ENCODE measurements around the gene NIPA2.

NIPA2 gene

GRCh38 chr15:22839046-22839695 lies 705 bp downstream of the NIPA2 start:
- DNase-seq (ENCODE audit: low read depth): no peak

- DNase-seq (ENCODE audit: low read depth): no peak
Observed at GRCh38 chr15:22844421-22845288, 6.2 kb downstream of the NIPA2 start.

DNA sequence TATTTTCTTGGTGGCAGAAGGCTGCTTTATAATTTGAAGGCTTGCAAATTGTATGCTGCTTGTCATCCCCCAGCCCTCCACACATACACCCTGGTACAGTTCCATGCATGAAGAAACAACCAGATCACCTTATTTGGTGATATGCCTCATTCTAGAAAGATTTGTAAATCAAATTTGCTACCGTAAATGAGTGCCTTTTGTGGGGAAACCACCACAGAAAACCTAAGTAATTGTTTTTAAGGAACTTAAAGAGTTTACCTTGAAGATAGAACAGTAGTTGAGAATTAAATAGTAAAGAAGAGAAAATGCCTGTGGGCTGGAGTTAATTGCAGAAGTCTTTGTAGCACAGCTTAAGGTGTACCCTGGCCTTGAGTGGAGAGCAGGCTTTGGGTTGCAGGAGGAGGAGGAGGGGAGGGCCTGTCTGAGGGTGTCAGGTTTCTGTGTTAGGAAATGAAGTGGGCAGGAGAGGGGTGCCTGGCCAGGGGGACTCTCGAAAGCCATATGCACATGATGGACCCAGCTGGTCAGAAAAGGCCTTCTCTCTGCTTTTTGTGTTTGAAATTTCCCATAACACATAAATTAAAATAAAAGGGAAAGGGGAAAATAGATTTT lies 6.9 kb downstream of the NIPA2 start:
- no peak for DNase-seq (ENCODE audit: low read depth)

GRCh38 chr15:22846073-22846472 lies 7.6 kb downstream of the NIPA2 start:
- DNase-seq (ENCODE audit: low read depth): no peak

- no peak for DNase-seq (ENCODE audit: low read depth)
Observed at GRCh38 chr15:22850055-22850454, 11.6 kb downstream of the NIPA2 start.

DNA sequence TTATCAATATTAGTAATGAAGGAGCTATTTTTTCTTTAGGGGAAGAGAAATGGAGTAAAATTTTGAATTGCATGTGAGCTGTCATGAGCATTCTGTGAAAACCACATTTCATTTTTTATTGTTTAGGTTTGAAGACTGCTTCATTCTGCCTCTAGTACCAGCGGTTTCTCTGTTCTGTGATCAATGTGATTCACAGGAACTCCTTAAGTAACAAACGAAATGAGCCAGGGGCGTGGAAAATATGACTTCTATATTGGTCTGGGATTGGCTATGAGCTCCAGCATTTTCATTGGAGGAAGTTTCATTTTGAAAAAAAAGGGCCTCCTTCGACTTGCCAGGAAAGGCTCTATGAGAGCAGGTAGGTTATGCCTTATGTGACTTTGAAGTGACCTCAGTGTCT lies 13.0 kb downstream of the NIPA2 start:
- DNase-seq (ENCODE audit: low read depth): no peak

GRCh38 chr15:22855791-22856190 lies 17.3 kb downstream of the NIPA2 start:
- no peak for DNase-seq (ENCODE audit: low read depth)

- DNase-seq (ENCODE audit: low read depth): no peak
Observed at GRCh38 chr15:22856659-22857058, 18.2 kb downstream of the NIPA2 start.

- no peak for DNase-seq (ENCODE audit: low read depth)
Observed at GRCh38 chr15:22861161-22861560, 22.7 kb downstream of the NIPA2 start.

GRCh38 chr15:22863356-22863755 lies 24.9 kb downstream of the NIPA2 start:
- no peak for DNase-seq (ENCODE audit: low read depth)

GRCh38 chr15:22866079-22866478 lies 27.6 kb downstream of the NIPA2 start:
- DNase-seq (ENCODE audit: low read depth): no peak

DNA sequence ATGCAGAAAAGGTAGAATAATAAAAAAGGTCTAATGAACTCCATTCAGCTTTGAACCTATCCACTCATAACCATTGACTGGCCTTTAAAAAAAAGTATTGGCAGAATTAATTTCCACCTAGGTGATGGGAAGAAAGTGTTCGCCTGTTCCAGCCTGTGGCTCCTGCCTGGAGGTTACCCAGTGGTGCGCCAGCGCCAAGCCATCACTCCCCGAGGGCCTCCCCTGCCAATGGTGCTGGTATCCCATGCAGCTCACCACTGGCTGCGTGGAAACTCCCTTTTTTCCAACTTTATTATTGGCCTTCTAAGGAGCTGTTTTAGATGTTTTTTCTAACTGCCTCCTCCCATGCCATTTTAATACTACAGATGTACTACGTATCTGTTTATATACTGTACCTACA lies 29.4 kb downstream of the NIPA2 start:
- DNase-seq (ENCODE audit: low read depth): no peak

GRCh38 chr15:22868495-22868894 lies 30.0 kb downstream of the NIPA2 start:
- DNase-seq (ENCODE audit: low read depth): no peak

GRCh38 chr15:22868928-22869327 lies 30.5 kb downstream of the NIPA2 start:
- no peak for DNase-seq (ENCODE audit: low read depth)

GRCh38 chr15:22869856-22870255 lies 31.4 kb downstream of the NIPA2 start:
- DNase-seq (ENCODE audit: low read depth): no peak

- DNase-seq (ENCODE audit: low read depth): no peak
Observed at GRCh38 chr15:22870865-22871264, 32.4 kb downstream of the NIPA2 start.

- DNase-seq (ENCODE audit: low read depth): no peak
Observed at GRCh38 chr15:22871481-22872086, 33.1 kb downstream of the NIPA2 start.

DNA sequence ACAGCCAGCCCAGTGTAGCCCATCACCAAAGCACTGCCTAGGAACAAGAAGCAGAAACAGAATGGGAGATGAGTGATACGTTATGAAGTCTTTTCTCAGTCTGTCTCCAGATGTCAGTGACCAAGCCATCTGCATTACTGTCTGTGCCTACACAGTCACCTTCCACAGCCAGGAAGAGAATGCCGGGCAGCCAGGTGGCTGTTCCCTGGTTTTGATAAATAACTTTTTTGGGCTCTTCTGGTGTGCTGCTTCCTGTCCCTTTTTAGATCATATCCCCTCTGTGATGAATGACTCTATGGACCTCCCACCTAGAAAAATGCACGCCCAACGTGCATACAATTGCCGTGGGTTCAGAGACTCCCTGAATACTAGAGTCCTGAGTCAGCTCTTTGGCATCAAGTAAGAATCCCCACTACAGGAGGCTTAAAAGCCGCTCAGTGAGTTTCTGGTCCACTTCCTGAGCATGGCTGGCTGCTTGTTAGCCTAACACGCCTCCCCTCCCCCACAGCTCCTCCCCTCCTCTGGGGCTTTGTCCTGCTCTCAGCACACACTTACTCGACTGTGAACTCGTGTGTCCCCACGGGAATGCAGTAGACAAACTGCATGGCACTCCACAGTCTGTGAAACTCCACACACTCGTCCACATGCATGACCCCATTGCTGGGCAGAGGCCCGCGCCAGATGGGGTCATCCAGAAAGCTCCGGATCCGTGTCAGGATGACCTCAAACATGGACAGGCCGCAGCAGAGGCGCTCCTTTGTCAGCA lies 34.7 kb downstream of the NIPA2 start:
- DNase-seq (ENCODE audit: low read depth): no peak

GRCh38 chr15:22873841-22874240 lies 35.4 kb downstream of the NIPA2 start:
- no peak for DNase-seq (ENCODE audit: low read depth)

DNA sequence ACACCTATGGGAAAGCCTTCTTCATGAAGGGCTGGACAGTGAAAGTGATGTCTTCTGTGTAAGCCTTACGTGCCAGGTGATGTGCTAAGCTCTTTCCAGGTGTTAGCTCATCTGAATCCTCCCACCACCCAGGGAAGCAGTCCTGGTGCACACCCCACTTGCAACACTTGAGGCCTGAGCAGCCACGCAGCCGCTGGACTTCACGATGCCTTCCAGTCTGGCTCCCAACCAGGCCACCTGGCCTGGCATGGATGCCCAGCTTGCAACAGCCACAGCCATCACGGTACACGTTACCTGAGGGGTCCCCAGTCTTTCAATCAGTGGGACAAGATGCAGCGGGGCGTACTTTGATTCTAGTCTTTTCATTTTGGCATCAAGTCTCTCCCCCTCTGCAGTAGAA lies 35.8 kb downstream of the NIPA2 start:
- DNase-seq (ENCODE audit: low read depth): no peak

GRCh38 chr15:22874966-22875365 lies 36.5 kb downstream of the NIPA2 start:
- DNase-seq (ENCODE audit: low read depth): no peak

DNA sequence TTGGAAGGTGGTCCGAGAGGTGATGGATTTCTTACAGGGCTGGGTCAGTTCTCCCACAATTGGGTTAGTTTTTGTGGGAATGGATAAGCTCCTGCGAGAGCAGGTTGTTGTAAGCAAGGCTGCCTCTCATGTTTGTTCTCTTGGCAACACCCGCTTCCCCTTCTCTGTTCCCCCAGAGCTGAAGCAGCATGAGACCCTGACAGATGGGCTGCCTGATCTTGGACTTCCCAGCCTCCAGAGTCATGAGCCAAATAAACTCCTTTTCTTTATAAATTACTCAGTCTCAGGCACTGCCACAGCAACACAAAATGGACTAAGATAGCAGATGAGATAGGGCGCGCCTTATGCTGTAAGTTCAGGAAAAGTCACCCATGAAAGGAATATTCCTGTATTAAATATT lies 38.7 kb downstream of the NIPA2 start:
- DNase-seq (ENCODE audit: low read depth): no peak

All from stimulated activated CD8-positive, alpha-beta memory T cell treated with anti-CD3 and anti-CD28 coated beads, Interleukin-12 subunit alpha, Interleukin-12 subunit beta, amount 100 ng/mL, for 4 hours (primary cell).